Measurements from ENCODE around the gene LIN28A.

DNA sequence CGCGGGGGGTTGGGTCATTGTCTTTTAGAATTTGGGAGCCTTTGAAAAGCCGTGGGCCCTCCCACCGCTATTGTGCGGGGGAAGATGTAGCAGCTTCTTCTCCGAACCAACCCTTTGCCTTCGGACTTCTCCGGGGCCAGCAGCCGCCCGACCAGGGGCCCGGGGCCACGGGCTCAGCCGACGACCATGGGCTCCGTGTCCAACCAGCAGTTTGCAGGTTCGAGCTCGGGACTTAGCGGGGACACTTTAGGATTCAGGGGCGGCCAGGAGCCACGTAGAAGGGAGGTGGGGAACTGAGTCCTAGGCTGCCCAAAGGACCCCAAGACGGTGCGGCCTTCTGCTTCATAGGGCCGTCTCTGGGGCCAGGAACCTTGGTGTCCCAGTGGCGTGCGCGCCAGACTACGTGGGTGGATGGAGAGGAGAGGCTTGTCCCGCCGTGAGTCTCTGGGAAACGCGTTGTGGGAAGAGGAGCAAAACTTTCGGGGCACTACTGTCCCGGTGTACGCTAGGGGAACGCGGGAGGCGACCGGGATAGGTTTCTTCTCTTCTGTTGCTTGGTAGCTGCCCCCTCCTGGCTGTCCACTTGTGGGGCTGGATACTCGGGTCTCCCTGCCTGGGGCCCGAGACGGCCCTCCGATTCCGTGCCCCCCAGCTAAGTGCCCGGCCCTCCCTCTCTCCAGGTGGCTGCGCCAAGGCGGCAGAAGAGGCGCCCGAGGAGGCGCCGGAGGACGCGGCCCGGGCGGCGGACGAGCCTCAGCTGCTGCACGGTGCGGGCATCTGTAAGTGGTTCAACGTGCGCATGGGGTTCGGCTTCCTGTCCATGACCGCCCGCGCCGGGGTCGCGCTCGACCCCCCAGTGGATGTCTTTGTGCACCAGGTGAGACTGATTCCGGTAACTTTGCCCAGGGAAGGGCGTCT lies at the start of gene LIN28A:
- no peak for TF ChIP-seq POLR2AphosphoS5 (IDR thresholded peaks at IDR 0.05; ENCODE audit: low read depth, low read length)
- no peak for TF ChIP-seq TAF1 (IDR thresholded peaks at IDR 0.05; ENCODE audit: borderline replicate concordance, insufficient read depth, low read length)
